ENCODE data around the gene SMIM10L1.

SMIM10L1 gene

GRCh38 chr12:11171145-11171968 is at the start of gene SMIM10L1:
SMIM10L1 (plus strand) TSS chr12:11171194; CDS start chr12:11171357, 163 bp downstream.
- peak; percentile 70 for DNase-seq

DNA sequence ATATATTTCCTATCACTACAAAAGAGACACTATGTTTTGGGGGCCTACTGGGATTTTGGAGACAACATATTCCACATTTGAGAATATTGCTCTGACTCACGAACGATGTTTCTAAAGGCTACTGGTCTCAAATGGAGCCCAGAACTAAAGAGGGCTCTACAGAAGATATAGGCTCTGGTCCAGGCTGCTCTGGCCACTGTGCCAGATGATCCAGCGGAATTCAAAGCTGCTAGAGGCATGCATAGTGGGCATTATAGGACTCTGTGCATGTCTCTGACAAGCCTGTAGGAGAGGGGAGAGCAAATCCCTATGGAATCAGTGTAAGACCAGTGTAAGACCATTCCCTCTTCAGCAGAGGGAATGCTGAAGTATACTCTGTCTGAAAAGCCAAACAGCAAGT is 40.6 kb upstream of the SMIM10L1 start:
- DNase-seq, result no peak

DNA sequence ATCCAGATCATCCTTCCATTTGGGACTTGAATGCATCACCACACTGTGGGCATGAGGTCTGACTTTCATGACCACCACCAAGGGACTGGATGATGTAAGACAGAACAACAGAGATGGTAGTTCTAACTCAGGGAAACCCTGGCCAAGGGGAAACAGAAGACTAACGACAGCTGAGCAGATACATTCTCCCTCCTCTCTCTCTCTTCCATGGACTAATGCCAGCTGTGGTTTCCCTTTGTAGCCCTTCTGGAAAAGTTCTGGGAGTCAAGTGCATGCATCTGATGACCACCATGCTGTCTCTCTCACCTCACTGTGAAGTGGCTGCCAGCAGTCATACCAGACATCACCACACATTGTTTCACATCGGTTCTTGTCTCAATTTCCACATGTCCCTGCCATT is 40.0 kb upstream of the SMIM10L1 start:
- DNase-seq, result no peak

GRCh38 chr12:11133162-11133561 is 37.8 kb upstream of the SMIM10L1 start:
- DNase-seq, result no peak

DNA sequence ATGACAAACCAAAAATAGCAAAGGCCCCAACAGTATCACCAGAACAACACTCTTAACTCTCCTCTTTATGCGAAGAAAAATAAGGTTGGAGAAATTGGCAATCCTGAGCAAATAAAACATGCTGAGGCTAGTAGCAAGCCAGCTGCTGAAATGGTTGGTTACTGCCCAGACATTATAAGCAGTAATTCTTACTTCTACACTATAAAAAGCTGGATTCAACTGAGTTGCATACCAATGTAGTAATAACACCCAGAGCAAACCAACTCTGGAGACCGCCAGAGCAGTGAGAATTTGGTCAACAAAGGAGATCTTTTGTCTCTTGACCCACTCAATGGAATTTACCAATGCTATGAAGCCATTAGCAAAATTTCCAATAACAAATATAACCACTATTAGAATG is 37.2 kb upstream of the SMIM10L1 start:
- DNase-seq, result no peak

- no peak for DNase-seq
Observed at GRCh38 chr12:11134305-11134704, 36.7 kb upstream of the SMIM10L1 start, which contains the start of gene TAS2R30. TAS2R30 (minus strand) TSS chr12:11134644; CDS start chr12:11134244, 400 bp downstream.

DNA sequence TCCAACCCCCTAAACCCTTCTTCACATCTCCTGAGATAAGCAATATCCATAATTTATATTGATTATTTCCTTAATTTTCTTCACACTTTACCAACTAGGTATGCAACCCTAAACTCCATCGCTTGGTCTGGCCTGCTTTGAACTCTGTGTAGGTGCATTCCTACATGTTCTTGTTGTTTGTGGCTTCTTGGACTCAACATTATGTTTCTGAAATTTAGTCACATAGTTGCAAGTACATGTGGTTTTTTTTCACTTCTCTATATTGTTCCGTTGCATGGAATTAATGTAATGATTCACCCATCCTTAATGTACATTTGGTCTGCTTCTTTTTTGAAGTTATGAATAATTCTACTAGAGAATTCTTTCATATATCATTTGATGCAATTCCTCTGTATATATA is 34.9 kb upstream of the SMIM10L1 start:
- no peak for DNase-seq

- DNase-seq, result no peak
Observed at GRCh38 chr12:11143352-11143751, 27.6 kb upstream of the SMIM10L1 start.

DNA sequence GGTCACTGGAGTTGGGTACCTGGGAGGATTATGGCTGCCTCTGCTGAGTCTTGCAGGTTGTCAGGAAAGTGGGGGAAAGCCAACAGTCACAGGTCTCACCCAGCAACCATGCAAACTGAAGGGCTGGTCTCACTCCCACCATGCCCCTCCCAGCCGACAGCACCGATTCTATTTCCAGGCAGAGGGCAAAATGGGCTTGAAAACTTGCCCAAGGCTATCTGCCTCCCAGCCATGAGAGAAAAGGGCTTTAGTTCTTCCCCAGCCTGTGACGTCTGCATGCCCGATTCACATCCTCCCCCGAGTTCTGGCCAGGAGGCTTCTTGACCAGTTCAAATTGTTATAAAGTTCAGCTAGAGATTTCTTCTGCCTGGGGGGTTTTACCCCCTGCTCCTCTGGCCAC is 26.7 kb upstream of the SMIM10L1 start:
- no peak for DNase-seq

DNA sequence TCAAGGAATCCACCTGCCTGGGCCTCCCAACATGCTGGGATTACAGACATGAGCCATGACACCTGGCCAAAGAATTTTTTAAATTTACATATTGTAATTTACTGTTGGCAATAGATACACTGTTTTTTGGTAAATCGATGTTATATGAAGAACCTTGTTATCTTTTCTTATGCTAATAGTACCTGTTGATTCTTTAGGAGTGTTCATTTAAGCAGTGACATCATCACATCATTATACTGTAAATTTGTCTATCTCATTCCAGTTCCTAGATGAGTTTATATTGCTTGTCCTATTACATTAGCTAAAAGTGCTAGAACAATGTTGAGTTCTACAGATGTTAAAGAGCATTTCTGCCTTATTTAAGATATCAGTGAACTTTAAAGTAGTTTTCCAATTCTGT is 23.6 kb upstream of the SMIM10L1 start:
- no peak for DNase-seq

- no peak for DNase-seq
Observed at GRCh38 chr12:11150832-11151231, 20.2 kb upstream of the SMIM10L1 start.

DNA sequence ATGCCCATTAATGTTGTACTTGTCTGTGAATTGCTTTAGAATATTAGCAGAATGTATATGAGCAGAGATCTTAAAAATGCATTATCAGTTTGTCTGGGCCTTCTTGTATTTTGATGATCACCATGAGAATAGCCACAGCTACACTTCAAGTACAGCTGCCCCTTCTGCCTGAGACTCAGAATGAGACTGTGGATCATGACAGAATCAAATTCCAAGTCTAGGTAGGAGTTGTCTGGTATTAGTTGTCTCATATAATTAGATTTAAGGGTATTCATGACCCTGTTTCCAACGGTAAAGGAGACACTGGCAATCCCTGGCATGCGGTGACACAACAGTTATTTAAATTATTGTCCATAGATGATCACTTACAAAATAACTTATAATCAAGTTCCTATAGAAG is 18.3 kb upstream of the SMIM10L1 start:
- no peak for DNase-seq

GRCh38 chr12:11154400-11154925 is 16.5 kb upstream of the SMIM10L1 start:
- DNase-seq, result no peak

DNA sequence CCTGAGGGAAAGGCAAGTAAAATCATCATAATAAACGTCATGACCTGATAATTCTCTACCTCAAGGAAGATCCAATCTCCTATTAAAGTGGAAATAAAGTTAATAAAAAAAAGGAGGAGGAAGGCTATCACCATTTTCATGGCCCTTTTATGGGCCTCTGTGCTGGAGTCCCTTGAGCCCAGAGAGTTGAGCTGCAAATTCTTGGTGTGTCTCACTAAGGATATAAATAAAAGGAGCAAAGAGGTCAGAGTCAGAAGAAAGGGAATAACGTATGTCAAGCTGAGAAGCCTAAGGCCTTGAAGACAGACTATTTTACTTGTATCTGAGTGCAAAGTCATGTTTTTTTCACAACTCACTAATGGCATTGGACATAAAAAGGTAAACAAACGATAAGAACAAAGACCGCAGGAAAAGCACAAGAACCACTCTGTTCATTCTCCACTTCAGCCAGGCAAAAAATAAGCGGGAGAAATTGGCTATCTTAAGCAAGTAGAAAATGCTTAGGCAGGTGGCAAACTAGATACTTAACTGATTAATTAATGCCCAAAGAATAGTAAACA is 12.0 kb upstream of the SMIM10L1 start:
- no peak for DNase-seq

DNA sequence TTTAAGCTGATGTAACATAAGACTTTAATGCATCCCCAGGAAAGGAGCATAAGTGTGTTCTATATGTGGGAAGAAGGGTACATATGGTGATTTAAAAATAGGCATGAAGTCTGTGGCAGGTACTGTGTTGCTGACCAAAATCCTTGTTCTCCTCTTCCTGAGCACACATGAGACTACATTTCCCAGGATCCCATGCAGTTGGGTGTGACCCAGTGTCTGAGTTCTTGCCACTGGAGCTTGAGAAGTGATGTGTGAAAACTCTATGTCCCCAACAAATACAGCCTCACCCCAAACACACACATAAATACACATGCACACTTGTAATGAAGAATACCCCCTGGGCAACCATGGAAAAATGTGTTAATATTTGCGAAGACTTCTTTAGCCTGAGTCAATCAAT is 8.5 kb upstream of the SMIM10L1 start:
- DNase-seq, result no peak

DNA sequence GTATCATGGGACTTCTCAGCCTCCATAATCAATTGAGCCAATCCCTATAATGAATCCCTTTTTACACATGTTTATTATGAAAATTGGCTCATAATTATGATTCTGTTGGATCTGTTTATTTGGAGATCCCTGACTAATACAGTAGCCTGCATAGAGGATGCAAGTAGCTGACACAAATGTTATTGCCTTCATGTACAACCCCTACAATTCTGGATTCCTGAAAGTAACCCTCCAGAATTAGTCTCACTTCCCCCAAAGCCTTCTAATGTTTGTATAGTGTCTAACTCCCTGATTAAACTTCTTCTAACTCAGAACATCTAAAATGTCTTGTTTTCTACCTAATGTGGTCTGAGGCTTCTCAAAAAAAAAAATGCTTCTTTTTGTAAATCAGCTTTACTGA is 6.6 kb upstream of the SMIM10L1 start:
- no peak for DNase-seq

DNA sequence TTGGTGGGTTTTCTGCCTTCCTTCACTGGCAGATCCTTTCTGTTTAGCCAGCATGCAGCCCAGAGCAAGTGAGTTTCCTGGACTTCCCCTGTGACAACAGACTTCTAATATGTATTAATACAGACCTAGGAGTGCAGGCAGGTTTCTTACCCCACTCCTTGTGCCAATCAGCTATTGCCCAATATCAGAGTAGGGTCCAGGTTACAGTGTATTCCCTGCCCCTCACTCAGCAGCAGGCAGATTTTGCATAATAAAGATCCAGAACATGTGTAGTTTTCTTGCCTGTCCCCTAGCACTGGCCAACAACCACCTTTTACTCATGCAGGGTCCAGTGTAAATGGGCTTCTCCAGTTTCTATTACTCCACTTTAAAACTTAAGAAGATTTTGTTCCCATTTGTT is 4.7 kb upstream of the SMIM10L1 start:
- no peak for DNase-seq

GRCh38 chr12:11170810-11171144 is 217 bp upstream of the SMIM10L1 start:
- no peak for DNase-seq

DNA sequence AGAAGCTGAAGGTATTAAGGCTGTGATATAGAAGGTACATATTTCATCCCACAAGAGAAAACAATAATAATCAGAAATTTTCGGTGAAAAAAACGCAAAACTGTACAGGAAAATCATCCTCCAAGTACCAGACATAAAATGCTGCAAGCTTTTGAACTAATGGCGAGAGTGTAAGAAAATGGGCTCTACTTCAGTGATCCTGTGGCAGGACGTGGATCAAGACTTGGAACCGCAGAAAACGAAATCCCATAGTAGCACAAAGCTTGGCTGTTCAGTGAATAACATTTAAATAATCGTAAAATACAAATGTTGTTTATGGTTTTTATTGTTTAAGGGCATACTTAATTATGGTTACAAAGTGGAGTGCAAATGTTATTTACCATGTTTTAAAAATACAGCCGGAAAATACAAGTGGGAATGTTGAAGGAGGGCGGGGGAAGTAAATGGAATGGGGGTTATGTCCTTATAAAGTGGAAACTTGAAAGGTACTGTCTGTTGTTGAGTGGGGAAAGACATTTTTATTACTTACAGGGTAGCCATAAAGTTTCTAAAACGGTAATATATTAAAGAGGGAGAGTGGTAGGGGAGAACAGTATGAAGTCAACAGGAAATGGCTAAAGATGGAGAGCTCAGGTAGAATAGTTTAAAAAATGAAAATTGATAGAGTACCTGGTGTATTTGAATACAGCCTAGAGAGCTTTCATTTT is 1.1 kb downstream of the SMIM10L1 start:
- DNase-seq, result no peak

- DNase-seq, result no peak
Observed at GRCh38 chr12:11174022-11174421, 3.0 kb downstream of the SMIM10L1 start.

DNA sequence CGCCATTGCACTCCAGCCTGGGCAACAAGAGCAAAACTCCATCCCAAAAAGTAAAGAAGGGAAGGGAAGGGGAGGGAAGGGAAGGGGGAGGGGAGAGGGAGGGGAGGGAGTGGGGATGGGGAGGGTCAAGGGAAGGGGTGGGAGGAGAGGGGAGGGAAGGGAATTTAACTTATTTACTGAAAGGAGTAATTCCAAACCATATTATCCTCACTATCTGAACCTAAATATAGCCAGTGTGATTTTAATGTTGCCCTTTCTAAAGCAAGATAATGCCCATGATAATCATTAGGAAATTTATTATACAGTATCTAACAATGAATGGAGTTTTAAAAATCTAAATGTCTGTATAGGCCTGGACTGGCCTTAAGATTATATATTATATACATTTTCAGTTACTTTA is 7.3 kb downstream of the SMIM10L1 start:
- no peak for DNase-seq

GRCh38 chr12:11182529-11182928 is 11.5 kb downstream of the SMIM10L1 start:
- DNase-seq, result no peak

DNA sequence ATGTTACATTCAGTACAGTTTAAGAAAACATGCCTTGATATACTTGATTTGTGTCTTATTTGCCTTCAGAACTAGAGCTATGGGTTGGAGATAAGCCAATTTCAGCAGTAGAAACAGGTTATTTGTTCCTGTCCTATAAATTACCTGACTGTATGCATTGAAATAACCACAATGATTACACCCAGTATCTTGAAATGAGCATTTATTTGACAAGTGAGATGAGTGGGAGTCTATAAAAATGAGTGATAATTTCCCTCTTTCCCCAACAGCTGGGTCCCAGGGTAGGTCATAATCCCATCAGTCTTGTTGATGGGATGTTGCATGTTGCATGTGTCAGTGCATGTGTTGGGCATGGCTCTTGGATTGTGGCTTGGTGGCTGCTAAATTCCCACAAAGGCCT is 12.0 kb downstream of the SMIM10L1 start:
- no peak for DNase-seq

GRCh38 chr12:11186837-11187236 is 15.8 kb downstream of the SMIM10L1 start, which contains the start of gene TAS2R42:
TAS2R42 (minus strand) TSS chr12:11186937; CDS start chr12:11186937, 0 bp downstream.
- no peak for DNase-seq

Measured in GF-D8 (cell line).